IPS DF 4.7 (cell line): ENCODE results near the gene ESPL1.

Source experiments
- DNase-seq: peaks from one replicate; pipeline ENCODE4 v3.0.0-alpha.2; 2013; ENCODE audit warnings: low spot score; ENCODE audit errors: extremely low read depth

Gene ESPL1

GRCh38 chr12:53267999-53268629 lies at the start of gene ESPL1:
ESPL1 (plus strand) TSS chr12:53268299; CDS start chr12:53268767, 468 bp downstream.
- peak; percentile 75 for DNase-seq

- DNase-seq, result no peak
Measured at GRCh38 chr12:53218551-53219291, 49.4 kb upstream of the ESPL1 start.

- no peak for DNase-seq
Measured at GRCh38 chr12:53219292-53219955, 48.7 kb upstream of the ESPL1 start.

- DNase-seq, result no peak
Measured at GRCh38 chr12:53219956-53220693, 48.0 kb upstream of the ESPL1 start.

- DNase-seq, result no peak
Measured at GRCh38 chr12:53220694-53221202, 47.4 kb upstream of the ESPL1 start.

GRCh38 chr12:53221203-53222080 lies 46.7 kb upstream of the ESPL1 start:
- DNase-seq, result no peak

- DNase-seq, result no peak
Measured at GRCh38 chr12:53222170-53222721, 45.9 kb upstream of the ESPL1 start.

- no peak for DNase-seq
Measured at GRCh38 chr12:53222806-53223261, 45.3 kb upstream of the ESPL1 start.

GRCh38 chr12:53223389-53224060 lies 44.6 kb upstream of the ESPL1 start:
- DNase-seq, result no peak

- no peak for DNase-seq
Measured at GRCh38 chr12:53224061-53224896, 43.8 kb upstream of the ESPL1 start.

GRCh38 chr12:53224897-53225634 lies 43.0 kb upstream of the ESPL1 start:
- no peak for DNase-seq

GRCh38 chr12:53225635-53226424 lies 42.3 kb upstream of the ESPL1 start:
- no peak for DNase-seq

- no peak for DNase-seq
Measured at GRCh38 chr12:53226815-53227214, 41.3 kb upstream of the ESPL1 start.

GRCh38 chr12:53227341-53227740 lies 40.8 kb upstream of the ESPL1 start:
- no peak for DNase-seq

GRCh38 chr12:53227836-53228235 lies 40.3 kb upstream of the ESPL1 start:
- no peak for DNase-seq

GRCh38 chr12:53229454-53229853 lies 38.6 kb upstream of the ESPL1 start:
- no peak for DNase-seq
